Ramos (cell line): ENCODE measurements around the gene COL19A1.
"Not testable (repeated sequence)": the region's sequence is repeated elsewhere in the genome, so short reads cannot be mapped to it uniquely, and the experiment has no call there.

Source experiments
- in situ Hi-C: fragments of 300-500 bp; cut with MboI; formaldehyde crosslinking; loops from one replicate; pipeline ENCODE4 v1.14.3; 2022; ENCODE audit warnings: low sequenced_read_pairs; ENCODE audit not compliant: unreplicated experiment

The COL19A1 gene

GRCh38 chr6:69948479-69949114 lies 82.2 kb downstream of the COL19A1 start:
- in situ Hi-C loops = no loop called here

DNA sequence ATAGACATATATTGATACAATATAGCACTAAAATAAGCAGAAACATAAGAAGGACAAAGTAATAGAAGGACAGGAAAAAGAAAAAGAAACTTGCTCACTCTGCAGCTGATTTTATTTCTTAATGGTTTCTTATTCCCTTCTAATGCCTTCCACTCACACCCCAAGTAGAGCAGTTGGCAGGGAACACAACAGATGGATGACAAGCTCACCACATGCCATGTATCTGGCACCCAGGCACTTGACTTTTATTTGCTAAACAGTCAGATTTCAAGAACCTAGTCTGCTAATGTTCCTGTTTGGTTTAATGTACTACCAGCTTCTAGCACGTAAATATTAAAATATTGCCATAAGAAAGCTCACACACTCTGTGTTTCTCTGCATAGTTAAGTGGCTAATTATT lies 87.1 kb downstream of the COL19A1 start:
- in situ Hi-C loops = no loop called here

GRCh38 chr6:69954733-69955132 lies 88.4 kb downstream of the COL19A1 start:
- in situ Hi-C loops = no loop called here

DNA sequence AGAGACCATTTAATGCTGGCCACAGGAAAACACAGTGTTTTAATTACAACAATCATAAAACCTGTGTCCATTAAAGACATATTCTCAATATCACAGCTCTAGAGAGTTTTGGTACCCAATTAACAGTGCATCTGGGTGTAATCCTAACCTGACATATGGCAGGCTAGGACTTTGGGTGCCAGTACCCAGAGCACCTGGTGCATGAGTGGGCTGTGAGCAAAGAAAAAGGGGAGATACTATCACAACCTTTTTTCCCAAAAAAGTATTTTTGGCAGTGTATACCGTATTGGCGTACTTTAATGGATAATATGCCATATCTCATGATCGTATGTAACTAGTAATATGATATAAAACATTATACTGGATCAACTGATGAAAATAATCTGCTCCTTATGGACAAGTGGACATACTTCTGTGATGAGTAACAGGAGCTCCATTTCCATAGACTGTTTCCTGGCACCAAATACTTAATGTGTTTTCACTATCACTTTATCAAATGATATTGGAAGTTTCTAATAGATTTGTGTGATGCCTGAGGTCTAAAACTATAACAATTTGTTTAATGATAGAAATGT lies 91.7 kb downstream of the COL19A1 start:
- in situ Hi-C loops = no loop called here

DNA sequence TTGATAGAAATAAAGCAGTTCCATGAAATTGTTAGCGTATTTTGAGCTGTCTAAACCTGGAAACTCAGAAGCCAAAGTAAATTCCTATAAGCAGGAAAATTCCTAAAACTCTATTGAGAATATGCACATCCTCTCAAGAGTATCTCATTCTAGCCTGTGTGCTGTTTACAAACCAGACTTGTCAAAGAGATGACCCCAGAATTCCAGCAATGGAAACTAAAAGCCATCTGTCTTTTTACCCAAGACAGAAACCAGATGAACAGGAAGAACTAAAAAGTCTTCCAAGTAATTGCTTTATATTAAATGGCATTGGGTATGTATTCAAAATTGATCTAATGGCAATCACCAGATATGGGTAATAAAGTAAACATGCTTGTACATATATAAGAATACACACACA lies 92.6 kb downstream of the COL19A1 start:
- in situ Hi-C loops = no loop called here

- in situ Hi-C loops = not testable (repeated sequence)
Measured at GRCh38 chr6:69965974-69966373, 99.6 kb downstream of the COL19A1 start.

- in situ Hi-C loops = no loop called here
Measured at GRCh38 chr6:69973138-69973537, 106.8 kb downstream of the COL19A1 start.

DNA sequence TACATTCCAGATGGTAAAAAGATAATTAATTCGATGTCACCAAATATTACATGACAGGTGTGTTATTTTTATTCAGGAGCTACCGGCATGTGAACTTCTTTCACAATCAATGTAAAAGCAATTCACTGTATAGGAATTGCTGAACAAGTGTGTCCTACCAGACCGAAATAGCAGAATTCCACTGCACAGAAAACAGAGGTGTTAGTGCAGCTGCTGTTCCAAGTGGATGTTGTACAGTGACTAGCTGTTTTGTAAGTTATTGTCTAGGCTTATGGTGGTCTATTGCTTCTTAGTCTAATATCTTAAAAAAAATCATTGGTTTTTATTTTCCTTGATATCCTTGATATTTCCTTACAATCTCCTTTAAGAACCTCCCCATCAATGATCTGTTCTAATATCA lies 107.4 kb downstream of the COL19A1 start:
- in situ Hi-C loops = no loop called here

GRCh38 chr6:69974193-69974592 lies 107.8 kb downstream of the COL19A1 start:
- in situ Hi-C loops = no loop called here

DNA sequence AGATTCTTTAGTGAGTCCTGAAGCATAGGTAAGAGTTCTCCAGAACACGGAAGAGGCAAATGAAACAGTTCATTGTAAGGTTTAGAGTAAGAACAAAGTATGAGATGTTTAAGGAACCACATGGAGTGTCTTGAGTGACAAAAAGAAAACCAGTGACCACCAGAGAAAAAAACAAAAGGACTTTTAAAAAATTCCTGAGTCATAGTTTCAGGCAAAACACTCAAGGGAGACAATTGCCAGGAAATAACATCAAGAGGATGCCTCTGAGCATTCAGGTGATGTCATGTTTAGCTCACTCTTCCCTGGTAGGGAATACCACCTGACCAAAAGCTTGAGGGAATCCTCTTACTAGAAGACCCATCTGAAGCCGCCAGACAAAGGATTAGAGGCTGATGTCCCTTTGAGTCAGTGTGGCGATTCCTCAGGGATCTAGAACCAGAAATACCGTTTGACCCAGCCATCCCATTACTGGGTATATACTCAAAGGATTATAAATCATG lies 110.3 kb downstream of the COL19A1 start:
- in situ Hi-C loops = no loop called here

- in situ Hi-C loops = no loop called here
Measured at GRCh38 chr6:69980624-69981023, 114.3 kb downstream of the COL19A1 start.

GRCh38 chr6:69984506-69984905 lies 118.2 kb downstream of the COL19A1 start:
- in situ Hi-C loops = no loop called here

DNA sequence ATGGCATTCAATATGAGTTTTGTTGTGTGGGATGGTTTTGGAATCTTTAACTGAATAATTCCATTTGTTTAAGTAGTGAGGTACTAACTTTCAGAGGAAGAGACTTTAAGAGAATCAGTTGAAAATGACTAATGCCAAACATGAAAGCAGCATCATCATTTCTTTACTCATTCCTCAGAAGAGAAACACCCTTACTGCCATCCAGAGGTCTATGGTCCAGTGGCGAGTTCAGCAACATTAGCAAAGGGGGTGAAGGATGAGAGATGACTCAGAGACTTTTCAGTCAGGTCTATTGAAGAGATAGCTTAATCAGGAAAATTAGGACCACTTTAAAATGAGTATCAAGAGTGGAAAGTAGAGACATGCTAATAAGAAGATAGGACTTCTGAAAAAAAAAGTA lies 118.8 kb downstream of the COL19A1 start:
- in situ Hi-C loops = no loop called here

- in situ Hi-C loops = no loop called here
Measured at GRCh38 chr6:69987550-69987949, 121.2 kb downstream of the COL19A1 start.

GRCh38 chr6:69988458-69989126 lies 122.2 kb downstream of the COL19A1 start:
- in situ Hi-C loops = no loop called here

DNA sequence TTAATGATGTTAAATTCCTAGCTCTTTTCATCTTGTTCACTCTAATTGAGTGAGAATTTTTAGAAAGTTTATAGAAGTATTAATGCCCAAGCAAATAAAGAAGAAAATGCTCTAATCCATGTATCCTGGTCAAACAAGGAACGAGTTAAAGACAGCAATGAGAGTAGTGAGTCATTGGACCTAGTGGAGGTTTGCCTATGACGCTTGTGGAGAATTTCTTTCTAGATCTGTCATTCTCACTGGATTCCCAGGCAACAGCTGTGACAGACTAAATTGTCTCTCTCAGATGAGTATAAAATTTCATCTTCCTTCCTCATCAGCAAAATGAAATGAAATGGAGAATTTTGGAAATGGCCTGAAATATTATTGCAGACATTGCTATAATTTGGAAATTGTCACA lies 127.9 kb downstream of the COL19A1 start:
- in situ Hi-C loops = no loop called here

DNA sequence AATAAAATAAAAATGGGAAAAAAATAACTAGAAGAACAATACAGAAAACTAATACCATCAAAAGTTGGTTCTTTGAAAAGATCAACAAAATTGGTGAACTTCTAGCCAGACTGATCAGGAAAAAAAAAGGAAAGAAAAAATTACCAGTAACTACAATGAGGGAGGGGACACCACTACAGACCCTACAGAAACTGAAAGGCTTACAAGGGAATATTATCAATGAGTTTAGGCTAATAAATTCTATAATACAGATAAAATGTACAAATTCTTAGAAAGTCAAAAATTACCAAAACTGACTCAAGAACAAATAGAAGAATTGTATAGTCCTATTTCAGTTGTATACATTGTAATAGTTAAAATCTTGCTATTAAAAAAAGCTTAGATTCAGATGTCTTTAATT lies 141.8 kb downstream of the COL19A1 start:
- in situ Hi-C loops = no loop called here

DNA sequence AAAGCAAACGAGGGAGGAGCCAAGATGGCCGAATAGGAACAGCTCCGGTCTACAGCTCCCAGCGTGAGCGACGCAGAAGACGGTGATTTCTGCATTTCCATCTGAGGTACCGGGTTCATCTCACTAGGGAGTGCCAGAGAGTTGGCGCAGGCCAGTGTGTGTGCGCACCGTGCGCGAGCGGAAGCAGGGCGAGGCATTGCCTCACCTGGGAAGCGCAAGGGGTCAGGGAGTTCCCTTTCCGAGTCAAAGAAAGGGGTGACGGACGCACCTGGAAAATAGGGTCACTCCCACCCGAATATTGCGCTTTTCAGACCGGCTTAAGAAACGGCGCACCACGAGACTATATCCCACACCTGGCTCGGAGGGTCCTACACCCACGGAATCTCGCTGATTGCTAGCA lies 144.0 kb downstream of the COL19A1 start:
- in situ Hi-C loops = not testable (repeated sequence)

GRCh38 chr6:70023201-70023600 lies 156.8 kb downstream of the COL19A1 start:
- in situ Hi-C loops = not testable (repeated sequence)

DNA sequence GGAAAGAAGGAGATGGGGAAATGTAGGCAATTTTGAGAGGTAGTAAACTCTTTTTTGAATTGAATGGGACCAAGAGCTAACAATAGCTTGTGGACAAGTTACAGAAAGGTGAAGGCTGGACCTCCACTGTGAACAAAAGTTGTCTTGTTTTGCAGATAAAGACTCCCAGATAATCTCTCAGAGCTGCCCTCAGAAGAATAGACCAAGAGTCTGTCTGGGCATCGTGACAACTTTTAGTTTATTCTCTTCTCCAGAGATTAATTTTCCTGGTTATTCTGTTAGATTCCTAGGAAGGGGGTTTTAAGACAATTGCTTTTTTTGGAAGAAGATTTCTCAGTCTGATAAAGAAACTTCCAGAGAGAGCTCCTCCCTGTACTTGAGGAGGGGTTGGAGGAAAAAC lies 161.9 kb downstream of the COL19A1 start:
- in situ Hi-C loops = no loop called here

DNA sequence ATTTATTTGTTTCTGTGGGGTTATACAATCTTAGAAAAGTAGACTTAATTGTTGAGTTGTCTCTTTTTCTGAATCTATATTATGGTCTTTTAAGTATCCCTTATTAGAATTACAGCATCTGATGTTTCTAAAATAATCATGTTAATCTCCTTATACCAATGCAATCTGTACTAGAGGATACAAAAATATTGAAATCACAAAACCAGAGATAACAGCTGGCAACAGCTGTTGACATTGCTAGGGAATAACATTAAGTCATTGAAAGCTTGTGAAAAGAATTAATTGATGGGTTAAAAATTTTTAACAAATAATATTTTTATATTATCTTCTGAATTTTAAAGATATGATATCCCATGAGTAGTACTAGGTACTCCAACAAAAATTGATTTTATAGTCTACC lies 162.6 kb downstream of the COL19A1 start:
- in situ Hi-C loops = no loop called here

- in situ Hi-C loops = no loop called here
Measured at GRCh38 chr6:70033781-70034180, 167.4 kb downstream of the COL19A1 start.
